Measurements from ENCODE around the gene RNF214. TPM values are rescaled to one million over a fixed set of nuclear protein-coding genes. Genes with fewer than 3 reads are reported as not detected.
A peak's percentile ranks its signal among the peaks of the same experiment; 100 is the strongest.

RNF214 gene
- total and polyA plus RNA-seq, 10 of the 15 experiments (the other 5 are each of a cell fraction or from before 2014, with no cell fraction given) = 4.8 to 16.8 (median 10.5) TPM

GRCh38 chr11:117300283-117300663, 67.8 kb downstream of the RNF214 start:
- Histone ChIP-seq H3K9ac (ENCODE audit: control insufficient read depth, insufficient read depth, low read length) (no peak overlapping the region), H3K4me1 (ENCODE audit: control insufficient read depth, insufficient read depth, low read length) (no peaks in the 10 kb centered on the region), H3K79me2 (ENCODE audit: control insufficient read depth, insufficient read depth, low read length) (no peaks in the 10 kb centered on the region), H3K27ac (ENCODE audit: control insufficient read depth, insufficient read depth) (no peak overlapping the region), H3K4me3 (no peak overlapping the region), H2AFZ (ENCODE audit: control insufficient read depth, low read depth, low read length) (no peak overlapping the region), H3K36me3 (ENCODE audit: control insufficient read depth in 2 of 2, insufficient read depth in 2 of 2, low read length in 1 of 2) (no peaks in the 10 kb centered on the region), H4K20me1 (ENCODE audit: control insufficient read depth, insufficient read depth) (no peaks in the 10 kb centered on the region), H3K9me3 (replicated peaks; ENCODE audit: control insufficient read depth, insufficient read depth, low read length) (no peaks in the 10 kb centered on the region), H3K4me2 (ENCODE audit: control insufficient read depth, insufficient read depth) (no peak overlapping the region), H3K27me3 (replicated peaks in 1 of 2; ENCODE audit: control insufficient read depth in 2 of 2, insufficient read depth in 2 of 2, low read length in 1 of 2) (peaks cover 2% of the 10 kb centered on the region in 2 experiments; a peak in 1 of 4 replicates)
- SMC1A ChIA-PET (ENCODE audit: uncharacterized antibody, unreplicated experiment) = no interaction called here
- in situ Hi-C loops (cut with MboI) (no loop called here), intact Hi-C loops (cut with micrococcal nuclease; ENCODE audit: unreplicated experiment) (no loop called here)
- WGBS (ENCODE audit: insufficient coverage, insufficient replicate concordance, low lambda C conversion rate, missing lambda C conversion rate) = 51% methylated on average over 17 of the region's 17 CpGs
- CTCF ChIA-PET = no interaction called here
- DNase-seq (ENCODE audit: low read depth, low spot score) (no peak), ATAC-seq (peak; percentile 58), FAIRE-seq (no peak)
- no TSS peak for BruUV-seq (replicated peaks)
- POLR2A ChIA-PET = no interaction called here
- TF ChIP-seq NKRF (conservative IDR thresholded peaks at IDR 0.05) = no peak
- TF ChIP-seq, protein P1, sequence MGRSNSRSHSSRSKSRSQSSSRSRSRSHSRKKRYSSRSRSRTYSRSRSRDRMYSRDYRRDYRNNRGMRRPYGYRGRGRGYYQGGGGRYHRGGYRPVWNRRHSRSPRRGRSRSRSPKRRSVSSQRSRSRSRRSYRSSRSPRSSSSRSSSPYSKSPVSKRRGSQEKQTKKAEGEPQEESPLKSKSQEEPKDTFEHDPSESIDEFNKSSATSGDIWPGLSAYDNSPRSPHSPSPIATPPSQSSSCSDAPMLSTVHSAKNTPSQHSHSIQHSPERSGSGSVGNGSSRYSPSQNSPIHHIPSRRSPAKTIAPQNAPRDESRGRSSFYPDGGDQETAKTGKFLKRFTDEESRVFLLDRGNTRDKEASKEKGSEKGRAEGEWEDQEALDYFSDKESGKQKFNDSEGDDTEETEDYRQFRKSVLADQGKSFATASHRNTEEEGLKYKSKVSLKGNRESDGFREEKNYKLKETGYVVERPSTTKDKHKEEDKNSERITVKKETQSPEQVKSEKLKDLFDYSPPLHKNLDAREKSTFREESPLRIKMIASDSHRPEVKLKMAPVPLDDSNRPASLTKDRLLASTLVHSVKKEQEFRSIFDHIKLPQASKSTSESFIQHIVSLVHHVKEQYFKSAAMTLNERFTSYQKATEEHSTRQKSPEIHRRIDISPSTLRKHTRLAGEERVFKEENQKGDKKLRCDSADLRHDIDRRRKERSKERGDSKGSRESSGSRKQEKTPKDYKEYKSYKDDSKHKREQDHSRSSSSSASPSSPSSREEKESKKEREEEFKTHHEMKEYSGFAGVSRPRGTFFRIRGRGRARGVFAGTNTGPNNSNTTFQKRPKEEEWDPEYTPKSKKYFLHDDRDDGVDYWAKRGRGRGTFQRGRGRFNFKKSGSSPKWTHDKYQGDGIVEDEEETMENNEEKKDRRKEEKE (IDR thresholded peaks at IDR 0.05) = no peak
- no peak for TF ChIP-seq RELB (IDR thresholded peaks at IDR 0.05; ENCODE audit: low read depth)
- TF ChIP-seq TBL1XR1 (IDR thresholded peaks at IDR 0.05; ENCODE audit: low read depth, low read length) = no peak
- TF ChIP-seq, protein P2, sequence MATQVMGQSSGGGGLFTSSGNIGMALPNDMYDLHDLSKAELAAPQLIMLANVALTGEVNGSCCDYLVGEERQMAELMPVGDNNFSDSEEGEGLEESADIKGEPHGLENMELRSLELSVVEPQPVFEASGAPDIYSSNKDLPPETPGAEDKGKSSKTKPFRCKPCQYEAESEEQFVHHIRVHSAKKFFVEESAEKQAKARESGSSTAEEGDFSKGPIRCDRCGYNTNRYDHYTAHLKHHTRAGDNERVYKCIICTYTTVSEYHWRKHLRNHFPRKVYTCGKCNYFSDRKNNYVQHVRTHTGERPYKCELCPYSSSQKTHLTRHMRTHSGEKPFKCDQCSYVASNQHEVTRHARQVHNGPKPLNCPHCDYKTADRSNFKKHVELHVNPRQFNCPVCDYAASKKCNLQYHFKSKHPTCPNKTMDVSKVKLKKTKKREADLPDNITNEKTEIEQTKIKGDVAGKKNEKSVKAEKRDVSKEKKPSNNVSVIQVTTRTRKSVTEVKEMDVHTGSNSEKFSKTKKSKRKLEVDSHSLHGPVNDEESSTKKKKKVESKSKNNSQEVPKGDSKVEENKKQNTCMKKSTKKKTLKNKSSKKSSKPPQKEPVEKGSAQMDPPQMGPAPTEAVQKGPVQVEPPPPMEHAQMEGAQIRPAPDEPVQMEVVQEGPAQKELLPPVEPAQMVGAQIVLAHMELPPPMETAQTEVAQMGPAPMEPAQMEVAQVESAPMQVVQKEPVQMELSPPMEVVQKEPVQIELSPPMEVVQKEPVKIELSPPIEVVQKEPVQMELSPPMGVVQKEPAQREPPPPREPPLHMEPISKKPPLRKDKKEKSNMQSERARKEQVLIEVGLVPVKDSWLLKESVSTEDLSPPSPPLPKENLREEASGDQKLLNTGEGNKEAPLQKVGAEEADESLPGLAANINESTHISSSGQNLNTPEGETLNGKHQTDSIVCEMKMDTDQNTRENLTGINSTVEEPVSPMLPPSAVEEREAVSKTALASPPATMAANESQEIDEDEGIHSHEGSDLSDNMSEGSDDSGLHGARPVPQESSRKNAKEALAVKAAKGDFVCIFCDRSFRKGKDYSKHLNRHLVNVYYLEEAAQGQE (IDR thresholded peaks at IDR 0.05; ENCODE audit: low read depth, low read length) = no peak
- TF ChIP-seq, protein P3, sequence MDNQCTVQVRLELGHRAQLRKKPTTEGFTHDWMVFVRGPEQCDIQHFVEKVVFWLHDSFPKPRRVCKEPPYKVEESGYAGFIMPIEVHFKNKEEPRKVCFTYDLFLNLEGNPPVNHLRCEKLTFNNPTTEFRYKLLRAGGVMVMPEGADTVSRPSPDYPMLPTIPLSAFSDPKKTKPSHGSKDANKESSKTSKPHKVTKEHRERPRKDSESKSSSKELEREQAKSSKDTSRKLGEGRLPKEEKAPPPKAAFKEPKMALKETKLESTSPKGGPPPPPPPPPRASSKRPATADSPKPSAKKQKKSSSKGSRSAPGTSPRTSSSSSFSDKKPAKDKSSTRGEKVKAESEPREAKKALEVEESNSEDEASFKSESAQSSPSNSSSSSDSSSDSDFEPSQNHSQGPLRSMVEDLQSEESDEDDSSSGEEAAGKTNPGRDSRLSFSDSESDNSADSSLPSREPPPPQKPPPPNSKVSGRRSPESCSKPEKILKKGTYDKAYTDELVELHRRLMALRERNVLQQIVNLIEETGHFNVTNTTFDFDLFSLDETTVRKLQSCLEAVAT (IDR thresholded peaks at IDR 0.05) = peak; percentile 80
- RAD21 ChIA-PET (ENCODE audit: unreplicated experiment) = no interaction called here
